Chondrocyte (in vitro differentiated cells): ENCODE data around the gene GALC. TPM values are rescaled to one million over a fixed set of nuclear protein-coding genes. Genes with fewer than 3 reads are reported as not detected.
A peak's percentile ranks its signal among the peaks of the same experiment; 100 is the strongest.

ENCODE experiments used
- DNase-seq: peaks from one replicate; pipeline ENCODE4 v3.0.0; 2021; ENCODE audit warnings: mixed read lengths, low spot score
- H3K27ac Mint-ChIP-seq: one replicate; pipeline ENCODE4 v1.8.0; 2021; ENCODE audit warnings: mild to moderate bottlenecking, moderate library complexity, mixed read lengths; ENCODE audit not compliant: unreplicated experiment
- H3K27me3 Mint-ChIP-seq: 2 replicates; pipeline ENCODE4 v1.8.0; 2021; ENCODE audit warnings: low read depth, mixed read lengths
- H3K36me3 Mint-ChIP-seq: 2 replicates; pipeline ENCODE4 v1.8.0; 2021; ENCODE audit warnings: low read depth, mixed read lengths
- H3K4me1 Mint-ChIP-seq: 2 replicates; pipeline ENCODE4 v1.8.0; 2021; ENCODE audit warnings: low read depth, mild to moderate bottlenecking, mixed read lengths
- H3K4me3 Mint-ChIP-seq: one replicate; pipeline ENCODE4 v1.8.0; 2021; ENCODE audit warnings: mild to moderate bottlenecking, moderate library complexity, mixed read lengths; ENCODE audit not compliant: unreplicated experiment
- H3K9me3 Mint-ChIP-seq: 2 replicates; pipeline ENCODE4 v1.8.0; 2021; ENCODE audit warnings: low read depth, mixed read lengths
- total RNA-seq: library from RNA; stranded (reverse); gene quantifications from 3 replicates; pipeline ENCODE4 v1.2.1, GENCODE V29; 2021
- TF ChIP-seq, protein P1 (sequence below): fragments of 200-600 bp; sonication (generic); IDR thresholded peaks from 2 replicates; pipeline ENCODE4 v1.5.0; 2021; ENCODE audit warnings: antibody characterized with exemption, mild to moderate bottlenecking, moderate library complexity

The GALC gene
- total RNA-seq, 1 donor from 2014 or later: 12.3 TPM

DNA sequence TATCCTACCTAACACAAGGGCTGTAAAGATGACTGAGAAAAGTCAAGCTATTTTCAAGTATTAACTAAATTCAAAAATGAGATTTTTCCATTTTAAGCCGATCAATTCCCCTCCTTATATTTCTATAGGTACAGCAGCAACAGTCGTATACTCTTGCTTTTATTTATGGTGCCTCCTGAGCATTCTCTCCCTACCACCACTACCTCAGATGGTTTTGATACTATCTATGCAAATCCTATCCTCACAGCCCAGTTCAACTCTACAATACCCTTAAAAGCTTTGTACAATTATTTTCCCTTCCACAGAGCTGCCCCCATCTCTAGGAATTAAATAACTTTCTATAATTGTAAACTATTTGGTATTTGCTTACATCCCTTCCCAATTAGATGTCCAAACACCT lies 52.1 kb downstream of the GALC start:
- TF ChIP-seq, protein P1, sequence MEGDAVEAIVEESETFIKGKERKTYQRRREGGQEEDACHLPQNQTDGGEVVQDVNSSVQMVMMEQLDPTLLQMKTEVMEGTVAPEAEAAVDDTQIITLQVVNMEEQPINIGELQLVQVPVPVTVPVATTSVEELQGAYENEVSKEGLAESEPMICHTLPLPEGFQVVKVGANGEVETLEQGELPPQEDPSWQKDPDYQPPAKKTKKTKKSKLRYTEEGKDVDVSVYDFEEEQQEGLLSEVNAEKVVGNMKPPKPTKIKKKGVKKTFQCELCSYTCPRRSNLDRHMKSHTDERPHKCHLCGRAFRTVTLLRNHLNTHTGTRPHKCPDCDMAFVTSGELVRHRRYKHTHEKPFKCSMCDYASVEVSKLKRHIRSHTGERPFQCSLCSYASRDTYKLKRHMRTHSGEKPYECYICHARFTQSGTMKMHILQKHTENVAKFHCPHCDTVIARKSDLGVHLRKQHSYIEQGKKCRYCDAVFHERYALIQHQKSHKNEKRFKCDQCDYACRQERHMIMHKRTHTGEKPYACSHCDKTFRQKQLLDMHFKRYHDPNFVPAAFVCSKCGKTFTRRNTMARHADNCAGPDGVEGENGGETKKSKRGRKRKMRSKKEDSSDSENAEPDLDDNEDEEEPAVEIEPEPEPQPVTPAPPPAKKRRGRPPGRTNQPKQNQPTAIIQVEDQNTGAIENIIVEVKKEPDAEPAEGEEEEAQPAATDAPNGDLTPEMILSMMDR: no peak
- Mint-ChIP-seq H3K27me3 (no peaks in the 10 kb centered on the region), H3K9me3 (no peaks in the 10 kb centered on the region), H3K4me1 (no peaks in the 10 kb centered on the region), H3K4me3 (no peak overlapping the region), H3K36me3 (no peaks in the 10 kb centered on the region), H3K27ac (no peak overlapping the region)
- DNase-seq: no peak

DNA sequence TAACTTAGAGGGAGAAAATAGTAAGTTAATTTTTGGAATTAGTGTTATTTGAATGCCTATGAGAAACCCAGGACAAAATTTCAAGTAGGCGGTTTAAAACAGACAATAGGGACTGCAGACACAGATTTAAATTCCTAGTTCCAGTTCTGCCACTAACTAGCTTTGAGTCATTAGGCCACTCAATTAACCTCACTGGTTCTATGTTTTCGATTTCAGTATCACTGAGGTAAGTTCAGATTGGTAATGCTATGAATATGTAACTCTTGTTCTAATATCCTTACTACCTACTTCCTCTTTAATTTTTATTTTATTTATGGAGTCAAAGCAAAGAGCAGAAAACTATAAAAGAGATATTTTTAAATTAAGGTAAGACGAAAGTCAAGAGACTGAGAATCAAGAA lies 52.6 kb downstream of the GALC start:
- TF ChIP-seq, protein P1: no peak
- Mint-ChIP-seq H3K4me1 (no peaks in the 10 kb centered on the region), H3K4me3 (no peak overlapping the region), H3K27me3 (no peaks in the 10 kb centered on the region), H3K36me3 (no peaks in the 10 kb centered on the region), H3K27ac (no peak overlapping the region), H3K9me3 (no peaks in the 10 kb centered on the region)
- no peak for DNase-seq

DNA sequence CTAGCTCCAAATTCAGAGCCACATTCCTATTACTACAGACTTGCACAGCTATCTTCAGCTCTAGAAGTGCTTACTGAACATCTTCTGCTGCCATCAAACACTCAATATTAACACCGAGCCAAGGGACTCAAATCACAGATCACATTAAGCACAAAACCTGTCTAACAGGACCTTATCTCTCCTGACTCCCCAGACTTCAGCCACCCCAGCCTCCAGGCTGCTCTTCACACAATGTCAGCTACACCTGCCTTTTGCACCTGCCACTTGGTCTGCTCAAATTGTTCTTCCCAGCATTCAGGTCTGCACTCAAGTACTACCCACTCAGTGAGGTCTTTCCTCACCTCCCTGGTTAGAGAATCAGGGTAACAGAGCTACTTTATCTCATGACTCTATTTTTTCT lies 57.1 kb downstream of the GALC start:
- peaks cover 13% of the 10 kb centered on the region for H3K36me3 Mint-ChIP-seq
- no peaks in the 10 kb centered on the region for H3K4me1 Mint-ChIP-seq
- no peak overlapping the region for H3K27ac Mint-ChIP-seq
- TF ChIP-seq, protein P1: no peak
- no peaks in the 10 kb centered on the region for H3K27me3 Mint-ChIP-seq
- H3K4me3 Mint-ChIP-seq: no peak overlapping the region
- DNase-seq: no peak
- peaks cover 11% of the 10 kb centered on the region for H3K9me3 Mint-ChIP-seq

DNA sequence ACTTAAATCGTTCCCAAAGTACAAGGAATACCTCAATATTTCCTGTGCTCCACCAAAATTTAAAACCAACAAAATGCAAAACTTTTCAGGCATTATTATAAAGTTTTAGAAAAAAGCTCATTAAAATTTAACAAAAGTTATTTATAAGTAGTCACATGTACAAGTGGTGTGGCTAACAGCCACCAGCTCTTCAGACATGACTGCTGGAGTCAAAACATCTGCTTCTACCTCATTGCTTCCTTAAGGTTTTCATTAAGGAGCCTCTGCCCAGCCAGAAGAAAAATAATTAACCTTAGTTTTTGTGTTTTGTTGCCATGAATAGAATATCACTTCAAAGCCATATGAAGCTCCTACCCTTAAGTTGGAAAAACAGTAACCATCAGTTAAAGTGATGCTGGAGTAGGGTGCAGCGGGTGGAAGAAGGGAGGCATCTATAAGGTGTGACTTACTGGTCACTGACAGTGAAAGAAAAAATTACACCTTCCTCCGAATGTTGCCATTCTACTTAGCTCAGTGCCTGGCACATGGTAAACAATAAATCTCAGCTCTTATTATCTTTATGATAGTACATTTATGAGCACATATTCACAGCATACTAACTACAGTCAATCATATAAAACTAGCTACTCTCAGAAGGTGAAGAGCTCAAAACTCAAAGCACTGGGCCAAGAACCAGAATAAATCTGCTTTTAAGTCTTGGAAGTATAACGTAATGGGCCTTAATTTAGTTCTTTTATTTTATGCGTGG lies 57.7 kb downstream of the GALC start:
- DNase-seq: no peak
- Mint-ChIP-seq H3K27me3 (no peaks in the 10 kb centered on the region), H3K27ac (no peak overlapping the region), H3K36me3 (peaks cover 17% of the 10 kb centered on the region), H3K4me3 (no peak overlapping the region), H3K9me3 (peaks cover 13% of the 10 kb centered on the region), H3K4me1 (no peaks in the 10 kb centered on the region)
- TF ChIP-seq, protein P1: no peak

DNA sequence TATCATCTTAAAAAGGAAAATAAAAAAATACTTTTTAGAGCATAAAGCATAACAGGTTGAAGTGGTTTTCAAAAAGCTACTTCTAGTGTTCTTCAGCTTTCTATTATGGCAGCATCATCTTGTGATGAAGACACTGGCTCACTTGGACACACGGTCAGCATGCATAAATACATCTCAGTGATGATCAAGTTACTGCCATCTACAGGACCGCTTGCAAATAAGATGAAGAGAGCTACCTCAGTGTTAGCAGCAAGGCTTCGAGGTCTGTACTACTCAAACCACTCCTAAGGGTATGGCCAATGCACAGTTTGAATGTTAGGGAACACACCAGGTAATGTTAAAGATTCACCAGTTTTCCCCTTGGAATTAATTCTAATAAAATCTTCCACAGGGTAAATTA lies 58.8 kb downstream of the GALC start:
- H3K4me3 Mint-ChIP-seq: no peak overlapping the region
- H3K4me1 Mint-ChIP-seq: no peaks in the 10 kb centered on the region
- peaks cover 15% of the 10 kb centered on the region for H3K9me3 Mint-ChIP-seq
- H3K36me3 Mint-ChIP-seq: peaks cover 19% of the 10 kb centered on the region
- H3K27ac Mint-ChIP-seq: no peak overlapping the region
- no peaks in the 10 kb centered on the region for H3K27me3 Mint-ChIP-seq
- TF ChIP-seq, protein P1: peak; percentile 27
- no peak for DNase-seq
